GM12801 (cell line): ENCODE data around the gene AUP1.

Source experiments
- CTCF ChIP-seq: IDR thresholded peaks from one replicate; pipeline ENCODE4 v1.5.1; 2011; ENCODE audit warnings: control low read depth; ENCODE audit not compliant: insufficient read length; ENCODE audit errors: extremely low read depth

Gene AUP1

GRCh38 chr2:74493546-74493945, 36.0 kb downstream of the AUP1 start:
- TF ChIP-seq CTCF: no peak

GRCh38 chr2:74491648-74492544, 37.6 kb downstream of the AUP1 start:
- no peak for TF ChIP-seq CTCF

- no peak for TF ChIP-seq CTCF
These were observed 39.6 kb downstream of the AUP1 start for GRCh38 chr2:74489906-74490305.

GRCh38 chr2:74488643-74489481, 40.6 kb downstream of the AUP1 start:
- no peak for TF ChIP-seq CTCF

DNA sequence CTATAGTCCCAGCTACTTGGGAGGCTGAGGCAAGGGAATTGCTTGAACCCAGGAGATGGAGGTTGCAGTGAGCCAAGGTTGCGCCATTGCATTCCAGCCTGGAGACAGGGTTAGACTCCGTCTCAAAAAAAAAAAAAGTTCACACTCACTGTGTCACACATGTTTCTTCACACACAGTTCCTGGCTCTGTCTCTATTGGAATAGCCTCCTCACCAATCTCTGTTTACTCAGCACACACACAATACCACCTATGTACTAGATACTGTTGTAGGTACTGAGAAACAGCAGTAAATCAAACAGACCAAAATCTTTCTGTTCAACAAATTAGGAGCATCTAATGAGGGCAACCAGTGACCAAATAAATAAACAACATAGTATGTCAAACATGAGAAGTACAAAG, 43.4 kb downstream of the AUP1 start:
- TF ChIP-seq CTCF: no peak

GRCh38 chr2:74482801-74483674, 46.5 kb downstream of the AUP1 start, which contains the start of the genes CCDC142 and TTC31:
CCDC142 (minus strand) TSS chr2:74482998; CDS start chr2:74482837, 161 bp downstream.
TTC31 (plus strand) TSS chr2:74483081; CDS start chr2:74483096, 15 bp downstream.
- TF ChIP-seq CTCF: peak; percentile 48
